DND-41 (cell line): ENCODE measurements around the gene FEM1B.

Source experiments
- ATAC-seq: fragments of 200-7000 bp; cut with Tn5 transposase; 3 replicates; pipeline ENCODE4 v1.9.1; 2021; ENCODE audit warnings: low read depth; ENCODE audit not compliant: insufficient read depth
- DNase-seq: peaks from one replicate; pipeline ENCODE4 v3.0.0-alpha.2; 2020
- H2AFZ ChIP-seq: 2 replicates; pipeline ENCODE4 v1.6.0; 2012; ENCODE audit warnings: low read depth, low read length
- H3K27ac ChIP-seq: 2 replicates; pipeline ENCODE4 v1.5.1; 2012; ENCODE audit warnings: low read length, inconsistent platforms
- H3K27me3 ChIP-seq: fragments of 200-600 bp; sonication (generic); 2 replicates; pipeline ENCODE4 v1.6.0; 2012; ENCODE audit warnings: low read length, mild to moderate bottlenecking, inconsistent platforms; ENCODE audit not compliant: insufficient read depth, poor library complexity
- H3K36me3 ChIP-seq: 2 replicates; pipeline ENCODE4 v1.5.1; 2012; ENCODE audit warnings: low read length, inconsistent platforms; ENCODE audit not compliant: insufficient read depth
- H3K4me1 ChIP-seq: 2 replicates; pipeline ENCODE4 v1.5.1; 2012; ENCODE audit warnings: mild to moderate bottlenecking, low read length; ENCODE audit not compliant: insufficient read depth
- H3K4me2 ChIP-seq: 2 replicates; pipeline ENCODE4 v1.6.0; 2012; ENCODE audit warnings: mild to moderate bottlenecking, moderate library complexity, low read length, inconsistent platforms; ENCODE audit not compliant: insufficient read depth
- H3K4me3 ChIP-seq, 2 experiments: fragments of 200-600 bp in 1 of 2; shearing (Covaris generic) in 1 of 2; 2 replicates each; pipeline ENCODE4 v1.5.1; 2012 to 2016; ENCODE audit warnings: inconsistent platforms in 2 of 2, low read length in 2 of 2, mild to moderate bottlenecking in 2 of 2, low read depth in 1 of 2, moderate library complexity in 1 of 2
- H3K79me2 ChIP-seq: 2 replicates; pipeline ENCODE4 v1.6.0; 2012; ENCODE audit warnings: low read length, inconsistent platforms; ENCODE audit not compliant: insufficient read depth
- H3K9ac ChIP-seq: 2 replicates; pipeline ENCODE4 v1.6.0; 2012; ENCODE audit warnings: low read depth, mild to moderate bottlenecking, inconsistent platforms, low read length, moderate library complexity
- H3K9me3 ChIP-seq: 2 replicates; pipeline ENCODE4 v1.5.1; 2012; ENCODE audit warnings: low read length, moderate library complexity, mild to moderate bottlenecking, inconsistent platforms; ENCODE audit not compliant: insufficient read depth, severe bottlenecking
- H4K20me1 ChIP-seq: 2 replicates; pipeline ENCODE4 v1.6.0; 2012; ENCODE audit warnings: low read length; ENCODE audit not compliant: insufficient read depth
- CTCF ChIP-seq: IDR thresholded peaks from 2 replicates; pipeline ENCODE4 v1.5.1; 2012; ENCODE audit warnings: borderline replicate concordance, low read length, moderate library complexity, mild to moderate bottlenecking; ENCODE audit not compliant: poor library complexity, severe bottlenecking; ENCODE audit errors: extremely low read depth
- EZH2 ChIP-seq: IDR thresholded peaks from 3 replicates; pipeline ENCODE4 v1.6.1; 2012; ENCODE audit warnings: borderline replicate concordance, low read depth, mild to moderate bottlenecking, moderate library complexity, low read length, inconsistent platforms; ENCODE audit not compliant: severe bottlenecking

Gene FEM1B

GRCh38 chr15:68286256-68286655, 8.7 kb downstream of the FEM1B start:
- H3K27ac ChIP-seq: no peak overlapping the region
- H3K36me3 ChIP-seq: peaks cover 39% of the 10 kb centered on the region
- peaks cover 99% of the 10 kb centered on the region for H3K79me2 ChIP-seq
- no peaks in the 10 kb centered on the region for H3K9me3 ChIP-seq
- peaks cover 7% of the 10 kb centered on the region for H3K4me1 ChIP-seq
- H3K4me2 ChIP-seq: no peak overlapping the region
- no peak overlapping the region for H3K9ac ChIP-seq
- ATAC-seq (no peak), DNase-seq (no peak)
- H3K27me3 ChIP-seq: no peaks in the 10 kb centered on the region
- H3K4me3 ChIP-seq: no peak overlapping the region
- TF ChIP-seq EZH2 (no peak), CTCF (no peak)
- peaks cover 51% of the 10 kb centered on the region for H4K20me1 ChIP-seq
- no peak overlapping the region for H2AFZ ChIP-seq

GRCh38 chr15:68289057-68289456, 11.5 kb downstream of the FEM1B start:
- H3K36me3 ChIP-seq: peaks cover 48% of the 10 kb centered on the region

GRCh38 chr15:68289621-68290352, 12.2 kb downstream of the FEM1B start:
- H3K36me3 ChIP-seq: peaks cover 43% of the 10 kb centered on the region
- DNase-seq: no peak

More at GRCh38 chr15:68289057-68289456, 11.5 kb downstream of the FEM1B start:
- no peak overlapping the region for H2AFZ ChIP-seq
- TF ChIP-seq EZH2 (no peak), CTCF (no peak)
- H3K27ac ChIP-seq: no peak overlapping the region
- no peak overlapping the region for H3K4me3 ChIP-seq
- H4K20me1 ChIP-seq: peaks cover 43% of the 10 kb centered on the region
- ATAC-seq: no peak
- H3K4me1 ChIP-seq: no peaks in the 10 kb centered on the region
- peaks cover 80% of the 10 kb centered on the region for H3K79me2 ChIP-seq
- no peak overlapping the region for H3K9ac ChIP-seq
- H3K27me3 ChIP-seq: no peaks in the 10 kb centered on the region
- no peaks in the 10 kb centered on the region for H3K9me3 ChIP-seq
- DNase-seq: no peak
- H3K4me2 ChIP-seq: no peak overlapping the region

More at GRCh38 chr15:68289621-68290352, 12.2 kb downstream of the FEM1B start:
- no peak overlapping the region for H2AFZ ChIP-seq
- H3K79me2 ChIP-seq: peaks cover 72% of the 10 kb centered on the region
- TF ChIP-seq CTCF (no peak), EZH2 (no peak)
- no peak overlapping the region for H3K9ac ChIP-seq
- peaks cover 39% of the 10 kb centered on the region for H4K20me1 ChIP-seq
- H3K9me3 ChIP-seq: no peaks in the 10 kb centered on the region
- no peaks in the 10 kb centered on the region for H3K27me3 ChIP-seq
- H3K27ac ChIP-seq: no peak overlapping the region
- no peak for ATAC-seq
- no peak overlapping the region for H3K4me3 ChIP-seq
- no peak overlapping the region for H3K4me2 ChIP-seq
- no peaks in the 10 kb centered on the region for H3K4me1 ChIP-seq
